Neural crest cell (in vitro differentiated cells): ENCODE data around the gene SAV1. TPM values are rescaled to one million over a fixed set of nuclear protein-coding genes. Genes with fewer than 3 reads are reported as not detected.

Source experiments
- DNase-seq: peaks from one replicate; pipeline ENCODE4 v3.0.0; 2021; ENCODE audit warnings: low read depth, mixed read lengths, low spot score
- H3K27ac Mint-ChIP-seq: one replicate; pipeline ENCODE4 v1.8.0; 2021; ENCODE audit warnings: mild to moderate bottlenecking, mixed read lengths; ENCODE audit not compliant: unreplicated experiment
- H3K27me3 Mint-ChIP-seq: 2 replicates; pipeline ENCODE4 v1.8.0; 2021; ENCODE audit warnings: low read depth, mild to moderate bottlenecking, mixed read lengths
- H3K36me3 Mint-ChIP-seq: 2 replicates; pipeline ENCODE4 v1.8.0; 2021; ENCODE audit warnings: low read depth, mild to moderate bottlenecking, mixed read lengths
- H3K4me1 Mint-ChIP-seq: 2 replicates; pipeline ENCODE4 v1.8.0; 2021; ENCODE audit warnings: mixed read lengths
- H3K4me3 Mint-ChIP-seq: one replicate; pipeline ENCODE4 v1.8.0; 2021; ENCODE audit warnings: mild to moderate bottlenecking, mixed read lengths
- H3K9me3 Mint-ChIP-seq: 2 replicates; pipeline ENCODE4 v1.8.0; 2021; ENCODE audit warnings: mixed read lengths
- CTCF ChIP-seq: fragments of 200-600 bp; sonication (generic); conservative IDR thresholded peaks from 2 replicates; pipeline ENCODE4 v1.5.0; 2021; ENCODE audit warnings: antibody characterized with exemption, mild to moderate bottlenecking
- total RNA-seq: library from RNA; stranded (reverse); gene quantifications from 2 replicates; pipeline ENCODE4 v1.2.1, GENCODE V29; 2021

SAV1 gene
- total RNA-seq, 1 donor from 2014 or later: 23.5 TPM

DNA sequence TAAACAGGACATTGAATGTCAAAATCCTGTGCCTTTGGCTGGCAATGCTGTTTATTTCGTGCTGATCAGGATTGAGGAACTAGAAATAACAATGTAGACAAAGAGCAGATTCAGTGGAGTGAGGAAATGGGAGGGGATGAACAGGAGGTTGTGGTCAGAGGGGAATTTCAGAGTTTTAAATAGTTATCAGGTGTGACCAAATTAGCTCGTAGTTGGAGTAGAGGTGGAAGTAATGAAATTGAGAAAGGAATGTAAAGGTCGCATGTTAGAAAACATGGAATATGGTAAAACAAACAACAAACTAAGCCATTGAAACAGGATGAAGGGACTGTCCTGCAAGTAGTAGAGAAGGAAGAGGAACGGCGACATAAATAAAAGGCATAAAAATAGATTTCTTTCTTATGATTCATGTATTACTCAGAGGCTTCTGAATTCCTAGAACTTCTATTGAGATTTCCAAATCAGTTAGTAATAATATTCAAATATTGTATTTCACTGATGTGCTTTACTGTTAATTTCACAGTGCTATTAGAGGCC is 9.5 kb upstream of the SAV1 start:
- H3K4me3 Mint-ChIP-seq: no peak overlapping the region
- no peak for DNase-seq
- no peaks in the 10 kb centered on the region for H3K36me3 Mint-ChIP-seq
- H3K9me3 Mint-ChIP-seq: peaks cover 2% of the 10 kb centered on the region
- no peak for TF ChIP-seq CTCF
- H3K4me1 Mint-ChIP-seq: peaks cover 5% of the 10 kb centered on the region
- H3K27ac Mint-ChIP-seq: no peak overlapping the region
- no peaks in the 10 kb centered on the region for H3K27me3 Mint-ChIP-seq

- no peaks in the 10 kb centered on the region for H3K36me3 Mint-ChIP-seq
- no peak for TF ChIP-seq CTCF
- H3K27ac Mint-ChIP-seq: no peak overlapping the region
- H3K4me3 Mint-ChIP-seq: no peak overlapping the region
- peaks cover 5% of the 10 kb centered on the region for H3K4me1 Mint-ChIP-seq
- no peaks in the 10 kb centered on the region for H3K27me3 Mint-ChIP-seq
- no peak for DNase-seq
- H3K9me3 Mint-ChIP-seq: peaks cover 2% of the 10 kb centered on the region
Observed at GRCh38 chr14:50676814-50677516, 8.9 kb upstream of the SAV1 start.

- Mint-ChIP-seq H3K9me3 (peaks cover under 1% of the 10 kb centered on the region), H3K27me3 (no peaks in the 10 kb centered on the region), H3K4me1 (peaks cover 5% of the 10 kb centered on the region), H3K27ac (no peak overlapping the region), H3K36me3 (no peaks in the 10 kb centered on the region), H3K4me3 (no peak overlapping the region)
- no peak for DNase-seq
- TF ChIP-seq CTCF: no peak
Observed at GRCh38 chr14:50675597-50675996, 7.5 kb upstream of the SAV1 start.

GRCh38 chr14:50670866-50671256 is 2.8 kb upstream of the SAV1 start:
- H3K4me1 Mint-ChIP-seq: peaks cover 14% of the 10 kb centered on the region
- no peak overlapping the region for H3K27ac Mint-ChIP-seq
- no peaks in the 10 kb centered on the region for H3K36me3 Mint-ChIP-seq
- H3K9me3 Mint-ChIP-seq: no peaks in the 10 kb centered on the region
- H3K27me3 Mint-ChIP-seq: no peaks in the 10 kb centered on the region
- DNase-seq: no peak
- TF ChIP-seq CTCF: no peak
- peak overlapping the region; percentile 8 for H3K4me3 Mint-ChIP-seq

DNA sequence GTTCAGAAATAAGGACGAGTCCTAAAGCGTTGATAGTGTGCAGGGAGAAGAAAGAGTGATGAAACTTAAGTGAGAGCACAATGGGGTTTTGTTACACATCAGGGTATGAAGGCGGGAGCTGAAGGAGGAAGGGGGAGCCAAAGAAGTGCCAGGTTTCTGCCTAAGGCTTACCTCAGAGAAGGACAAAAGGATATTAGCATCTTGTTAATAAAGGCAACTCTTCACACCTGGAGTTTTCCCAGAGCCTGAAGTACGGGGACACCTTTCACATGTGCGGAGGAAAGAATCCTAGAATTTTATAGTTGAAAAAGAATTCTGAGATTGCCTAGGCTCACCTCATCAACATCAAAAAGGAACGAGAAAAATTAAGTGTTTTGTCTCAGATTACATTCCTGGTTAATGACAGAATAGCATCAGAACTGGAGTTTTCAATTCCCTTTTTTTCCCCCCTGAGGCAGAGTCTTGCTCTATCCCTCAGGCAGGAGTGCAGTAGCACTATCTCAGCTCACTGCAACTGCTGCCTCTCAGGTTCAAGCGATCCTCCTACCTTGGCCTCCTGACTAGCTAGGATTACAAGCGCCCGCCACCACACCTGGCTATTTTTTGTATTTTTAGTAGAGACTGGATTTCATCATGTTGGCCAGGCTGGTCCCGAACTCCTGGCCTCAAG is 2.2 kb upstream of the SAV1 start:
- H3K4me3 Mint-ChIP-seq: peak overlapping the region; percentile 8
- no peaks in the 10 kb centered on the region for H3K27me3 Mint-ChIP-seq
- no peak for TF ChIP-seq CTCF
- H3K4me1 Mint-ChIP-seq: peaks cover 14% of the 10 kb centered on the region
- DNase-seq: no peak
- no peak overlapping the region for H3K27ac Mint-ChIP-seq
- H3K36me3 Mint-ChIP-seq: no peaks in the 10 kb centered on the region
- no peaks in the 10 kb centered on the region for H3K9me3 Mint-ChIP-seq
